HFF-Myc (cell line): ENCODE results near the gene F12.

Source experiments
- DNase-seq: peaks from one replicate; pipeline ENCODE4 v3.0.0-alpha.2; 2011; ENCODE audit warnings: low read depth; ENCODE audit errors: extremely low read depth
- H3K4me3 ChIP-seq: replicated peaks from 2 replicates; pipeline ENCODE4 v1.5.1; 2011; ENCODE audit warnings: low read depth, mild to moderate bottlenecking, control low read depth, low read length
- CTCF ChIP-seq: IDR thresholded peaks from 2 replicates; pipeline ENCODE4 v1.5.1; 2012; ENCODE audit warnings: mild to moderate bottlenecking, low read depth, low read length, control low read depth; ENCODE audit errors: missing control alignments

Gene F12

GRCh38 chr5:177440211-177440989 is 31.0 kb upstream of the F12 start:
- no peak overlapping the region for H3K4me3 ChIP-seq

GRCh38 chr5:177439518-177440053 is 30.2 kb upstream of the F12 start:
- no peak overlapping the region for H3K4me3 ChIP-seq
- no peak for DNase-seq
- no peak for TF ChIP-seq CTCF

More at GRCh38 chr5:177440211-177440989, 31.0 kb upstream of the F12 start:
- no peak for DNase-seq
- TF ChIP-seq CTCF, result no peak

- no peak for DNase-seq
- TF ChIP-seq CTCF, result no peak
- H3K4me3 ChIP-seq, result no peak overlapping the region
Measured at GRCh38 chr5:177438468-177438867, 29.1 kb upstream of the F12 start.

GRCh38 chr5:177437623-177438022 is 28.3 kb upstream of the F12 start:
- DNase-seq, result no peak
- TF ChIP-seq CTCF, result no peak
- no peak overlapping the region for H3K4me3 ChIP-seq

GRCh38 chr5:177435847-177436536 is 26.6 kb upstream of the F12 start:
- no peak for DNase-seq
- TF ChIP-seq CTCF, result no peak
- H3K4me3 ChIP-seq, result no peak overlapping the region

- no peak for DNase-seq
- no peak for TF ChIP-seq CTCF
- no peak overlapping the region for H3K4me3 ChIP-seq
Measured at GRCh38 chr5:177434942-177435738, 25.8 kb upstream of the F12 start.
